GM10847 (cell line): ENCODE data around the gene NKX3-2.

Experiments used
- POLR2A ChIP-seq: IDR thresholded peaks from 2 replicates; pipeline ENCODE4 v1.6.1; 2011; ENCODE audit not compliant: insufficient read length; ENCODE audit errors: extremely low read depth

The NKX3-2 gene

GRCh38 chr4:13539619-13540445 lies 4.5 kb downstream of the NKX3-2 start:
- no peak for TF ChIP-seq POLR2A

DNA sequence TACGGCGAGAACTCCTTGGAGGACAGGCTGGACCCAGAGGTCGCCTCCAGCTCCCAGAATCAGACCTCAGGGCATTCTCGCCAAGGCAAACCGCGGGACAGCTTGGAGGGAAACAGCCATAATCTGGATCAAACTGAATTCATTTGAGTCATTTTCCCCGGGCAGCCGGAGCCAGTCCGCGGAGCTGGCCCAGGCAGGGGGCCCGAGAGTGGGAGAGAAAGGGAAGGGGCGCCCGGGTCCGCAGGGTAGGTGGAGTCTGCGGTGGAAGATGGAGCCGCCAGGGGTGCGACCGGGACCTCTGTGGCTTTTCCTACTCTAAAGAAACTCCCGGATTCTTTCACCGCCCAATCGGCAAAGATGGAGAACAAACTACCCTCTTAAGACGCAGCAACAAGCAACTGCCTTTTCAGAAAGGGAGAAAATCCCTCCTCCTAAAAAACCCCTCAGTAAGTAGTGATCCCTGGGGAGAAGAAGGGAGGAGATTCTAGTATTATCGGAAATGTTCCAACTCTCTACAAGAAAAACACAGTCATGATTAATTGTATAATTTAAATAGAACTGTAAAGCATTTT lies 5.2 kb downstream of the NKX3-2 start:
- TF ChIP-seq POLR2A, result no peak

- no peak for TF ChIP-seq POLR2A
Observed at GRCh38 chr4:13538427-13538973, 5.8 kb downstream of the NKX3-2 start.

GRCh38 chr4:13537832-13538177 lies 6.5 kb downstream of the NKX3-2 start:
- TF ChIP-seq POLR2A, result no peak

- no peak for TF ChIP-seq POLR2A
Observed at GRCh38 chr4:13537011-13537831, 7.1 kb downstream of the NKX3-2 start.

DNA sequence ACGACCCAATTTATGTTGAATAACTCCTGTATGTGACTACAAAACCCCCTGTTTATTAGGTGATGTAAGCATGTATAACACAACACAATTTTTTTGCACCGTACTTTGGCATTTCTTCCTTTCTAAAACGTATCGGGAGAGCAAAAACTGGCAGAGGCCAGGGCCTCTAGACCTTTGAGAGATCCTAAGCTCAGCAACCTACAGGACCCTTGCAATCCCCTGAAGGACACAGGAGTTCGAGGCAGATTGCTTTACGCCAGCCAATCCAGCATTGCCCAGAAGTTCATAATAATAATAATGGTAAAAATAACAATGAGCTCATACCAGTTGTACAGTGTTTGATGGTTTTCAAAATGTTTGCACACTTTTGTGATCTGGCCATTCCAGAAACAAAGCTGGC lies 7.7 kb downstream of the NKX3-2 start:
- no peak for TF ChIP-seq POLR2A

DNA sequence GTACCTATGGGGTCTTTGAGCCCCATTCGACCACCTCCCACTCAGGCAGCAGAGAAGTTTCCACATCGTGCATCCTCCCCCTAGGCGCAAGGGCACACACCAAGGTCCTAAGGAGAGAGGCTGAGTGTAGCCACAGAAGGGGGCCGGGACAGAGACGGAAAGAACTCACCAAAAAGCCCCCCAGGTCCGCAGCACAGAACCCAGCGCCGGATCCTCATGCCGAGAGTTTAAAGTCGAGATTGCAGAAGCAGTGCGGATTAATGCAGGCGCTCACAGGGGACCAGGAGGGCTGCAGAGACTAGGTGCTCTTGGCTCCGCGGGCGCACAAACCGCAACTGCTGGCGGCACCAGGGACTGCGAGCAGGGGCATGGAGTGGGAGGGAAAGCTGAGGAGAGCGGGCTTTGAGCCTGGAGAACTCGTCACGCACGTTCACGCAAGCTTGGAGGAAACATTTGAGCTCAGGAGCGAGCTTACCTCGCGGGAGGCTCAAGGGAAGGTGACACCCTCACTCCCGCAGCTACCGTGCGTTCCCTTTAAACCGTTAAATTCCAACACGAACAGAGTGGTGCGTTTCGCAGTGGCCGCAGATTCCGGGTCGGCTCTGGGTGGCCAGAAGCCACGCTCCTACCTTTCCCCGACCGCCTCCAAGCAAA lies 8.5 kb downstream of the NKX3-2 start:
- TF ChIP-seq POLR2A, result no peak

DNA sequence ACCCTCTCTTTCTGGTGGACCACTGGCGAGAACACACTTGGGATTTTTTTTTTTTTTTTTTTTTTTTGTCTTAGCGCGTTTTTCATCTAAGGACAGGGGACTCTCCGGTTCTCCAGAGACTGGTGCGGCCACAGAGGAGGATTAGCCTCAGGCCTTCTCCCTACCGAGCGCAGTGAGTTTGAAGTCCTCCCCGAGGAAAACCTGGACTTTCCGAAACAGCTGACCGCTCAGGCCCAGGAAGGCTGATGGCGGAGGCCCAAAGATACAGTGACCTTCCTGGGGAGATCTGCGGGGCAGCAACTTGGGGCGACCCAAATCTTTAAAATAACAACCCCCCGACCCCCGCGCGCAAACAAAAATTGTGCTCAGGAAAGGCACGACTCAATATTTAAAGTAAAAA lies 9.2 kb downstream of the NKX3-2 start:
- no peak for TF ChIP-seq POLR2A

DNA sequence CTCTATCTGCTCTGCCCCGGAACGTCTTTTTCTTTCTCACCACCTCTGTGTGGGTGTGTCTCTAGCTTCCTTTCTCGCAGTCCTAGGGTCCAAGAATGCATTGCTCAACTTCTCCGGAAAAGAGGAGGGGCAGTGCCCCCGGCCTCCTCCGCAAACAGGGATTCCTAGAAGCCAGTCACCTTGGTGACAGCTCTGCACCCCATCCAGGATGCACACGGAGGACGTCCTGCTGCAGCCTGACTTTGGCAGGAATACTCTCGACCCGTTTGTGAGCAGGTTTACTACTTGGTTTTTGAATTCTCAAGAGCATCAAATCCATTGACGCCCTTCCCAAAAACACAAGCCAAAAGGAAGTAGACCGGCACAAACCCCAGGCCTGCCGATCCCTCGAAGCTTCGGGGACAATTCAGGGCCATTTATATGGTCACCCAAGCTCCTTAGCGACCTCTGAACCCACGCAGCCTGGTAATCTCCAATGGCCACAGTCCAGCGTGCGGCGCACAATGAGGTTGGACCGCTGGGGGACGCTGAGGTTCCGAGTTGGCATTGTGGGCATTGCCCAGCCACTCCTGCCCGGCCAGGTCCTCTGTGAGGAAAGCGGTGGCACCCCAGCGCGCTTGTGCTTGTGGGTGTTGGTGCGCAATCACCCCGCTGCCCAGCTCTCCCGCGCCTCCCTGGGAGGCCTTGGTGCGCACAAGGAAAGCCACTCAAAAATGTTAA lies 9.8 kb downstream of the NKX3-2 start:
- TF ChIP-seq POLR2A, result no peak

DNA sequence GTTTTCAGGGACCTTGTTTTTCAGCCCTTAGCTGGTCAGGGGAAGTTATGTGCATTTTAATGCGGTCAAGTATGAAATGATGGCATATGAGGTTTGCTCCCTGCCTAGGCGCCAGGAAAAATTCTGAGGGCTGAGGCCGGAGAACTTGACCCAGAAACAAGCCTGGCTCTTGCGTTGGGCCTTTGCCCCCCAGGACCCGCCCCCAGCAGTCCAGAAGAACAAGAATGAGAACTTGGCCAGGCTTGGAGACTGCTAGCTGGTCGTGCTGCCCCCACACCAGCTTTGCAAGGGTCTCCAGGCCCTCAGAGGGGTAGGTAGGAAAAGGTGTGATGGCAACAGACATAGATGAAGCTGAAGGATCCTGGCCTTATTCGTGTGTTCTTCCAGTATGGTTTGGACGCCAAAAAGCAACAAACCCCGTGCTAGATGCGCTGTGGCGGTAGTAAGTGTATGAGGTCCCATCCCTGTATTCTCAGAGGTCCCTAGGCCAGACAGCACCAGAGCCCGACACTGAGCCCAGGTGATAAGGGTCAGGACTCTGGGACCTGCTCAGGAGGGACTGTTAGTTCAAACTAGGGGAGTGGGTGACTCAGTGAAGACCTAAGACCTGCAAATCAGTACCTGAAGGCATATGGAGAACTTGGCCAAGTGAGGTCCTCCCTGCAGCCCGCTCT lies 10.5 kb downstream of the NKX3-2 start:
- TF ChIP-seq POLR2A, result no peak

DNA sequence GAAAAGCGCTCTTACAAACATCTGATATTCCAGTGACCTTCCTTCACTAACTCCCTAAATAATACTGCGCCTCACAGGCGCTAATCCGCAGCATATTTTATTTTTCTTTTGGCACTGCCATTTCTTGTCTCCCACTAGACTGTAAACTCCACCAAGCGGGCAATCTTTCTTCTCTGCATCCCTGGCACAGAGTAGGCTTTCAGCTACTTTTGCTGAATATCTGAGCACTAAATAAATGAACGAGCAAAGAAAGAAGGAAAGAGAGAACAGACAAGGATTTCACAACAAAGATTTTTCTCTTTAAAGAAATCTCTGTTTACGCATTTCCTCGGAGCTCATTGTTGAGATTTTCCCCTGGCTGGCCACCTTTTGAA lies 12.7 kb downstream of the NKX3-2 start:
- no peak for TF ChIP-seq POLR2A

DNA sequence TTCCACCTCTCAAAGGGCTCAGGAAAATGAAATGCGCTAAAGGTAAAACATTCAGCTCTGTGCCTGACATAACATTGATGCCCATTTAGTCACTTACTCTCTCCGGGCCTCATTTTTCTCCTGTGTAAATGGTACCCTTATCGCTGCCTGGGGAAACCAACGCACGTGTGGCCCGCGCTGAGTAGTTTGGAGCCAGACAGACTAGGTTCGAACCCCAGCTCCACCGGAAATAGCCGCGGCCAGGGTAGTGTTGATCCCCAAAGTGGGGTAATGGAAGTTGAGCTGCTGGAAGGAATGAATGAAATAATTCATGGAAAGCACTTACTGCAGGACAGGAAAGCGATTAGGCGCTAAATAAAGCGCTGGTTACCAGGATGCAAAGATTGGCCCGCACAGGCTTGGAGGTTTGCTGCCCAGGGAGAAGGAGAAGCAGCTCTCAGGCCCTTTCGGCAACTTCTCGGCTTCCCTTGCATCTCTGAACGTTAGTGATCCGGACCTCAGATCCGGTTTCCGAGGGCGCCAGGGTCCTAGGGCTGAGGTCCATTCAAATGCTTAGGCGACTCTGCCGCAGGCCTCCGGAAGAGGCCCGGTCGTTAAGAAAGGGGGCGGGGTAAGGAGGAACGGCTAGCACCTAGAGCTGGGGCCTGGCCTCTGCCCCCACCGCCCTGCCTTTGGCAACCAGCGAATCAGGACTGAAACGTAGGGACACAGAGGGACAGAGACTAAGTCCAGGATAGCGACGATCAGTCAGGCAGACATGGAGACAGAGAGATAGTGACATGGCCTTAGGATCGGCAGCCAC lies 13.3 kb downstream of the NKX3-2 start:
- TF ChIP-seq POLR2A, result no peak

DNA sequence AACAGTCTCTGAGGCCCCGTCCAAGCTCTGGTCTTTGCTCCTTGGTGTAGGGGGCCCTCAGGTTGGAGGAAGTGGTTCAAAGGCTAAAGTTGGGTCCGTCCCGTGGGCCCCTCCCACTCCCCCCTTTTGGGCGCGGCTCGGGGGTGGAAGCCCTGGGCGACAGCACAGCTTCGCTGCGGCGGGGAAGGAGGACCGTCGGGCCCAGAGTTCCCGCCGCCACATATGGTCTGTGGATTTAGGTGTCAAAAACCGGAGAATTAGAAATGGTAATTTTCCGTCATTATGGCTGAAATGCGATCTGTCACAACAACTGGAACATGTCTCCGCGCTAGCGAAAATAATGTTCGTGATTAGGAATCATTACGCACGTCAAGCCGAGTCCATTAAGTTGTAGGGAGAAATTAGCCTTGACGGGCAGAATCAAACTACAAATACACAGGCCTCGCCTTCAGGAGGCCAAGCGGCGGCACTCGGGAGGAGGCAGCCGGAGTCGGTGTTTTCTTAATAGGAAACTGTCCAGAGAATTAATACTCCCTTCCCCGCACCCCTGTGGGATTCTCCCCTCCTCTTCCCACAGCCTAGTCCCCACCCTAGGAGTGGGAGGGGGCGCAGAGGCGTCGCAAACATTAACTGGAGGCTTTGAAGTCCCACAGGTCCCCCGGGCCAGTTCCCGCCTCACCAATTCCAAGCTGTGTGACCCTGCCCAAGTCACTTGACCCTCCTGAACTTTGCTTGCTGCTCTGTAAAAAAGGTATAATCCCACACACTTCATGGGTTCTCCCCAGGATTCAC lies 15.0 kb downstream of the NKX3-2 start:
- TF ChIP-seq POLR2A, result no peak

DNA sequence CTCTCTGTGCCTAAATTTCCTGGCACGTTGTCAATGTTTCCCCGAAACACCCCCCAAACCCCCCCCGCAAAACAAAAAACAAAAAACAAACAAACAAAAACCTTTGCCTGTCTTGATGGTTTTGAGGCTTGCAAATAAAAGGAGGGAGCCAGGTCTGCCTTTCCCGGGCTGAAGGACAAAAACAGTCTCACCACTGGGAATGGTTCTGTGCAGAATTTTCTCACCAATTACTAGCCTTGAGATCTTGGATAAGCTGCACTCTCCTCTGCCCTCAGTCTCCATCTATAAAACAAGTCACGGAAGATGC lies 15.5 kb downstream of the NKX3-2 start:
- no peak for TF ChIP-seq POLR2A
